Hepatocyte (in vitro differentiated cells): ENCODE measurements around the gene CHST11. TPM values are rescaled to one million over a fixed set of nuclear protein-coding genes. Genes with fewer than 3 reads are reported as not detected.

Experiments used
- DNase-seq: peaks from one replicate; pipeline ENCODE4 v3.0.0-alpha.2; 2016; ENCODE audit warnings: low spot score
- H2AFZ ChIP-seq: fragments of 200-600 bp; sonication (generic); 2 replicates; pipeline ENCODE4 v1.6.0; 2016; ENCODE audit warnings: antibody characterized with exemption, mild to moderate bottlenecking
- H3K27ac ChIP-seq: fragments of 200-600 bp; sonication (generic); 2 replicates; pipeline ENCODE4 v1.5.1; 2016; ENCODE audit warnings: mild to moderate bottlenecking
- H3K27me3 ChIP-seq: fragments of 200-600 bp; sonication (generic); 2 replicates; pipeline ENCODE4 v1.6.1; 2016
- H3K36me3 ChIP-seq: fragments of 200-600 bp; sonication (generic); replicated peaks from 2 replicates; pipeline ENCODE4 v1.5.1; 2016; ENCODE audit warnings: low read depth; ENCODE audit not compliant: insufficient read depth
- H3K4me1 ChIP-seq: fragments of 200-600 bp; sonication (generic); 2 replicates; pipeline ENCODE4 v1.5.1; 2016; ENCODE audit warnings: mild to moderate bottlenecking, moderate library complexity; ENCODE audit not compliant: insufficient read depth
- H3K4me2 ChIP-seq: fragments of 200-600 bp; sonication (generic); 2 replicates; pipeline ENCODE4 v1.6.0; 2016
- H3K4me3 ChIP-seq: fragments of 200-600 bp; sonication (generic); 2 replicates; pipeline ENCODE4 v1.5.1; 2016; ENCODE audit warnings: mild to moderate bottlenecking
- H3K79me2 ChIP-seq: fragments of 200-600 bp; sonication (generic); 2 replicates; pipeline ENCODE4 v1.6.0; 2017; ENCODE audit warnings: mild to moderate bottlenecking
- H3K9me2 ChIP-seq: fragments of 200-600 bp; sonication (generic); replicated peaks from 2 replicates; pipeline ENCODE4 v1.6.0; 2017; ENCODE audit warnings: mild to moderate bottlenecking; ENCODE audit not compliant: insufficient read depth
- H3K9me3 ChIP-seq: fragments of 200-600 bp; sonication (generic); 2 replicates; pipeline ENCODE4 v1.5.1; 2016; ENCODE audit warnings: low read depth, mild to moderate bottlenecking
- H4K20me1 ChIP-seq: fragments of 200-600 bp; sonication (generic); 2 replicates; pipeline ENCODE4 v1.6.0; 2016; ENCODE audit warnings: mild to moderate bottlenecking; ENCODE audit not compliant: insufficient read depth, poor library complexity, severe bottlenecking
- EZH2 ChIP-seq: fragments of 200-600 bp; sonication (generic); IDR thresholded peaks from 2 replicates; pipeline ENCODE4 v1.6.1; 2016; ENCODE audit warnings: antibody characterized with exemption, mild to moderate bottlenecking, borderline replicate concordance
- EZH2phosphoT487 ChIP-seq: fragments of 200-600 bp; sonication (generic); IDR thresholded peaks from one replicate; pipeline ENCODE4 v1.6.1; 2018; ENCODE audit warnings: antibody characterized with exemption, mild to moderate bottlenecking, low read depth, moderate library complexity; ENCODE audit not compliant: unreplicated experiment, severe bottlenecking
- WGBS: methylation state at CpG from one replicate; pipeline ENCODE4 v1.1.6; 2016; ENCODE audit warnings: low lambda C conversion rate; ENCODE audit errors: missing lambda C conversion rate; 5-methylcytosine and 5-hydroxymethylcytosine counted together
- polyA plus RNA-seq: library from polyadenylated mRNA; unstranded; fragments of >200 nt; fragmentation: Nextera tagmentation; extraction: Ambion mirVana; gene quantifications from 2 replicates; pipeline ENCODE4 v1.2.1, GENCODE V29; 2016
- total RNA-seq: library from RNA; depleted of rRNA; stranded (reverse); fragments of >200 nt; gene quantifications from 2 replicates; pipeline ENCODE4 v1.2.3, GENCODE V29; 2014
- TF ChIP-seq, protein P1 (sequence below): fragments of 200-600 bp; sonication (generic); IDR thresholded peaks from 2 replicates; pipeline ENCODE4 v1.5.1; 2016; ENCODE audit warnings: antibody characterized with exemption, mild to moderate bottlenecking; ENCODE audit not compliant: poor library complexity

CHST11 gene
- total and polyA plus RNA-seq, 2 experiments from 2014 or later: 5.2 to 8.9 TPM

GRCh38 chr12:104463368-104463767, 6.6 kb downstream of the CHST11 start:
- H3K9me2 ChIP-seq: no peaks in the 10 kb centered on the region
- H3K27me3 ChIP-seq: peaks cover 3% of the 10 kb centered on the region
- 100% methylated on average over 1 of the region's 1 CpG for WGBS
- H3K4me3 ChIP-seq: no peak overlapping the region
- H3K79me2 ChIP-seq: peaks cover 22% of the 10 kb centered on the region
- peaks cover 5% of the 10 kb centered on the region for H4K20me1 ChIP-seq
- H2AFZ ChIP-seq: no peak overlapping the region
- H3K4me2 ChIP-seq: no peak overlapping the region
- no peaks in the 10 kb centered on the region for H3K36me3 ChIP-seq
- no peak for DNase-seq
- H3K9me3 ChIP-seq: no peaks in the 10 kb centered on the region
- H3K27ac ChIP-seq: no peak overlapping the region
- no peak for TF ChIP-seq EZH2phosphoT487
- no peak for TF ChIP-seq EZH2
- TF ChIP-seq, protein P1, sequence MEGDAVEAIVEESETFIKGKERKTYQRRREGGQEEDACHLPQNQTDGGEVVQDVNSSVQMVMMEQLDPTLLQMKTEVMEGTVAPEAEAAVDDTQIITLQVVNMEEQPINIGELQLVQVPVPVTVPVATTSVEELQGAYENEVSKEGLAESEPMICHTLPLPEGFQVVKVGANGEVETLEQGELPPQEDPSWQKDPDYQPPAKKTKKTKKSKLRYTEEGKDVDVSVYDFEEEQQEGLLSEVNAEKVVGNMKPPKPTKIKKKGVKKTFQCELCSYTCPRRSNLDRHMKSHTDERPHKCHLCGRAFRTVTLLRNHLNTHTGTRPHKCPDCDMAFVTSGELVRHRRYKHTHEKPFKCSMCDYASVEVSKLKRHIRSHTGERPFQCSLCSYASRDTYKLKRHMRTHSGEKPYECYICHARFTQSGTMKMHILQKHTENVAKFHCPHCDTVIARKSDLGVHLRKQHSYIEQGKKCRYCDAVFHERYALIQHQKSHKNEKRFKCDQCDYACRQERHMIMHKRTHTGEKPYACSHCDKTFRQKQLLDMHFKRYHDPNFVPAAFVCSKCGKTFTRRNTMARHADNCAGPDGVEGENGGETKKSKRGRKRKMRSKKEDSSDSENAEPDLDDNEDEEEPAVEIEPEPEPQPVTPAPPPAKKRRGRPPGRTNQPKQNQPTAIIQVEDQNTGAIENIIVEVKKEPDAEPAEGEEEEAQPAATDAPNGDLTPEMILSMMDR: no peak
- no peaks in the 10 kb centered on the region for H3K4me1 ChIP-seq

DNA sequence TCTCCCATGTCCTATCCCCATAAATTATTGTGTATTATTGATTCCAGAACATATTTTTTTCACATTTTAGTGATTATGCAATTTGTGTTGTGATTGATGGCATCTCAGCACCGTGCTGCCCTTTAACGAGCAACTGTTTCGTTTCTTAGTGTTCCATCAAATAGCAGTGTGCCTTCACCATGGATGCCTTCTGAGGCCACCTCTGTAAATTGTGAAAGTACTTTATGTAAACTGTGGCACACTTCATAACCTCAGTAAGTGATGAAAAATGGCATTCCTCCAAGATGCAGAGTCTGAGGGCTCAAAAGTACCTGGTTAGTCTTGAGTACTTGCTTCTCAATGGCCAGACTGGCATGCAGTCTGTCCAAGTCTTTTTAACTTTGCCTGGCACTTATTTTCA, 8.2 kb downstream of the CHST11 start:
- WGBS: 85% methylated on average over 3 of the region's 3 CpGs
- H3K79me2 ChIP-seq: peaks cover 17% of the 10 kb centered on the region
- no peak overlapping the region for H3K27ac ChIP-seq

GRCh38 chr12:104466709-104467345, 10.1 kb downstream of the CHST11 start:
- H3K4me2 ChIP-seq: no peak overlapping the region
- DNase-seq: no peak
- no peaks in the 10 kb centered on the region for H4K20me1 ChIP-seq
- H3K9me3 ChIP-seq: no peaks in the 10 kb centered on the region
- no peak overlapping the region for H2AFZ ChIP-seq
- no peaks in the 10 kb centered on the region for H3K4me1 ChIP-seq
- H3K27me3 ChIP-seq: no peaks in the 10 kb centered on the region
- no peaks in the 10 kb centered on the region for H3K36me3 ChIP-seq
- 77% methylated on average over 2 of the region's 2 CpGs for WGBS
- no peak overlapping the region for H3K4me3 ChIP-seq
- H3K27ac ChIP-seq: no peak overlapping the region
- H3K79me2 ChIP-seq: peaks cover 4% of the 10 kb centered on the region
- TF ChIP-seq, protein P1: no peak
- H3K9me2 ChIP-seq: no peaks in the 10 kb centered on the region

More for the DNA sequence above, 8.2 kb downstream of the CHST11 start:
- H3K27me3 ChIP-seq: no peaks in the 10 kb centered on the region
- H3K36me3 ChIP-seq: no peaks in the 10 kb centered on the region
- no peaks in the 10 kb centered on the region for H4K20me1 ChIP-seq
- TF ChIP-seq, protein P1: no peak
- TF ChIP-seq EZH2phosphoT487 (no peak), EZH2 (no peak)
- H3K4me2 ChIP-seq: no peak overlapping the region
- H2AFZ ChIP-seq: no peak overlapping the region
- no peak overlapping the region for H3K4me3 ChIP-seq
- no peak for DNase-seq
- no peaks in the 10 kb centered on the region for H3K9me2 ChIP-seq
- no peaks in the 10 kb centered on the region for H3K4me1 ChIP-seq
- H3K9me3 ChIP-seq: no peaks in the 10 kb centered on the region
